WERI-Rb-1 (cell line): Measurements from ENCODE around the gene NFATC2IP.

Experiments used
- DNase-seq: peaks from one replicate; pipeline ENCODE4 v3.0.0-alpha.2; 2020
- H3K27ac ChIP-seq: fragments of 250-450 bp; sonication (Bioruptor Pico); 2 replicates; pipeline ENCODE4 v1.5.1; 2020; ENCODE audit warnings: mild to moderate bottlenecking, moderate library complexity
- H3K27me3 ChIP-seq: fragments of 250-450 bp; sonication (Bioruptor Pico); 2 replicates; pipeline ENCODE4 v1.5.1; 2021; ENCODE audit warnings: mild to moderate bottlenecking, low read depth, moderate library complexity; ENCODE audit not compliant: insufficient read depth, severe bottlenecking
- H3K36me3 ChIP-seq: fragments of 250-450 bp; sonication (Bioruptor Pico); 2 replicates; pipeline ENCODE4 v1.5.1; 2020; ENCODE audit warnings: mild to moderate bottlenecking, moderate library complexity
- H3K4me3 ChIP-seq: 2 replicates; pipeline ENCODE4 v1.5.1; 2011; ENCODE audit warnings: low read depth, mild to moderate bottlenecking, control low read depth, low read length
- H3K9me3 ChIP-seq: fragments of 250-450 bp; sonication (Bioruptor Pico); 2 replicates; pipeline ENCODE4 v1.5.1; 2021; ENCODE audit warnings: mild to moderate bottlenecking, moderate library complexity; ENCODE audit not compliant: severe bottlenecking
- CTCF ChIP-seq: IDR thresholded peaks from 2 replicates; pipeline ENCODE4 v1.5.1; 2011; ENCODE audit warnings: low read depth, mild to moderate bottlenecking, control low read depth, inconsistent platforms, low read length

NFATC2IP gene

GRCh38 chr16:29007730-29008593, 57.2 kb downstream of the NFATC2IP start:
- H3K4me3 ChIP-seq = no peak overlapping the region
- H3K27me3 ChIP-seq = no peaks in the 10 kb centered on the region
- no peak overlapping the region for H3K27ac ChIP-seq
- no peak for DNase-seq
- no peaks in the 10 kb centered on the region for H3K9me3 ChIP-seq
- no peaks in the 10 kb centered on the region for H3K36me3 ChIP-seq
- no peak for TF ChIP-seq CTCF

- DNase-seq = no peak
- Histone ChIP-seq H3K9me3 (no peaks in the 10 kb centered on the region), H3K27me3 (no peaks in the 10 kb centered on the region), H3K4me3 (no peak overlapping the region), H3K36me3 (no peaks in the 10 kb centered on the region), H3K27ac (no peak overlapping the region)
- TF ChIP-seq CTCF = no peak
These were observed 58.5 kb downstream of the NFATC2IP start for GRCh38 chr16:29009050-29009837.

GRCh38 chr16:29009838-29010166, 59.1 kb downstream of the NFATC2IP start:
- no peak for DNase-seq
- no peaks in the 10 kb centered on the region for H3K9me3 ChIP-seq
- H3K4me3 ChIP-seq = no peak overlapping the region
- no peak for TF ChIP-seq CTCF
- H3K36me3 ChIP-seq = no peaks in the 10 kb centered on the region
- H3K27me3 ChIP-seq = no peaks in the 10 kb centered on the region
- H3K27ac ChIP-seq = no peak overlapping the region

- no peaks in the 10 kb centered on the region for H3K27me3 ChIP-seq
- peak; percentile 72 for TF ChIP-seq CTCF
- H3K4me3 ChIP-seq = no peak overlapping the region
- peak; percentile 62 for DNase-seq
- H3K36me3 ChIP-seq = no peaks in the 10 kb centered on the region
- no peak overlapping the region for H3K27ac ChIP-seq
- H3K9me3 ChIP-seq = no peaks in the 10 kb centered on the region
These were observed 60.4 kb downstream of the NFATC2IP start for GRCh38 chr16:29011112-29011511.

GRCh38 chr16:29011851-29012250, 61.1 kb downstream of the NFATC2IP start:
- DNase-seq = no peak
- no peak for TF ChIP-seq CTCF
- Histone ChIP-seq H3K4me3 (no peak overlapping the region), H3K9me3 (no peaks in the 10 kb centered on the region), H3K27ac (no peak overlapping the region), H3K36me3 (no peaks in the 10 kb centered on the region), H3K27me3 (no peaks in the 10 kb centered on the region)
